ENCODE data around the gene PRM3.
A peak's percentile ranks its signal among the peaks of the same experiment; 100 is the strongest.

Gene PRM3

GRCh38 chr16:11306381-11306780, 33.0 kb upstream of the PRM3 start:
- TF ChIP-seq EGR1 (IDR thresholded peaks at IDR 0.05), result no peak
- TF ChIP-seq NFIC (IDR thresholded peaks at IDR 0.05), result no peak
- no peak for TF ChIP-seq YY1 (IDR thresholded peaks at IDR 0.05; ENCODE audit: low read depth)
- no peak for TF ChIP-seq REST (IDR thresholded peaks at IDR 0.05; ENCODE audit: low read depth)
- no peak for TF ChIP-seq CEBPB (IDR thresholded peaks at IDR 0.05)
- TF ChIP-seq, protein P1, sequence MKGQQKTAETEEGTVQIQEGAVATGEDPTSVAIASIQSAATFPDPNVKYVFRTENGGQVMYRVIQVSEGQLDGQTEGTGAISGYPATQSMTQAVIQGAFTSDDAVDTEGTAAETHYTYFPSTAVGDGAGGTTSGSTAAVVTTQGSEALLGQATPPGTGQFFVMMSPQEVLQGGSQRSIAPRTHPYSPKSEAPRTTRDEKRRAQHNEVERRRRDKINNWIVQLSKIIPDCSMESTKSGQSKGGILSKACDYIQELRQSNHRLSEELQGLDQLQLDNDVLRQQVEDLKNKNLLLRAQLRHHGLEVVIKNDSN (IDR thresholded peaks at IDR 0.05), result no peak
- TF ChIP-seq TAF1 (IDR thresholded peaks at IDR 0.05; ENCODE audit: low read depth), result no peak
- no peak for TF ChIP-seq CREB1 (IDR thresholded peaks at IDR 0.05; ENCODE audit: low read depth)
- no peak for TF ChIP-seq MAX (IDR thresholded peaks at IDR 0.05)
- TF ChIP-seq EP300 (IDR thresholded peaks at IDR 0.05; ENCODE audit: borderline replicate concordance), result no peak
- no peak for TF ChIP-seq TCF12 (IDR thresholded peaks at IDR 0.05; ENCODE audit: low read depth)
- TF ChIP-seq TEAD4 (IDR thresholded peaks at IDR 0.05), result no peak
- TF ChIP-seq FOXM1 (IDR thresholded peaks at IDR 0.05; ENCODE audit: borderline replicate concordance, low read depth), result no peak
- TF ChIP-seq ZBTB7A (IDR thresholded peaks at IDR 0.05; ENCODE audit: low read depth), result no peak
- TF ChIP-seq RAD21 (IDR thresholded peaks at IDR 0.05; ENCODE audit: low read depth), result no peak

GRCh38 chr16:11303405-11304138, 30.1 kb upstream of the PRM3 start:
- TF ChIP-seq NFIC (IDR thresholded peaks at IDR 0.05) (peak; percentile 55), ZBTB7A (IDR thresholded peaks at IDR 0.05; ENCODE audit: low read depth) (no peak)

DNA sequence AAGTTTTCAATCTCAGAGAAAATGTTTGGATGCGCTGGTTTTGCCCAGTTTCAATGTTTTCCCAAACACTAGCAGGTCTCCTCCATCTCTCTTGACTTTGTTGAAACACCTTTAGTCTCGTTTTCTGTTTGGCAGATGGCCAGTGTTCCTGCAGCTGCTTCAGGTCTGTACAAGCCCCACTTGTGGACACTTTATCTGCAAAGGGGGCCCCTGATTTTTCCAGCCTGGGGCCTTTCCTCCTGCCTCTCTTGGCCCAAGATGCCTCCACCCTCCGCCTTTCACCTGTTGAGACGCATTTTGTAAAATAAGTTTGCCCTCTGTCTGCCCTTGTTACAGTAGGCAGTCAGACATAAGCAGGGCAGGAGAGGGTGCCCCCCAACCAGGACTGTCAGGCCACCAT, 29.5 kb upstream of the PRM3 start:
- no peak for TF ChIP-seq TCF12 (IDR thresholded peaks at IDR 0.05; ENCODE audit: low read depth)
- TF ChIP-seq NFIC (IDR thresholded peaks at IDR 0.05), result no peak
- TF ChIP-seq EP300 (IDR thresholded peaks at IDR 0.05; ENCODE audit: borderline replicate concordance), result no peak
- TF ChIP-seq CEBPB (IDR thresholded peaks at IDR 0.05), result no peak
- TF ChIP-seq REST (IDR thresholded peaks at IDR 0.05; ENCODE audit: low read depth), result no peak
- TF ChIP-seq TAF1 (IDR thresholded peaks at IDR 0.05; ENCODE audit: low read depth), result no peak
- TF ChIP-seq FOXM1 (IDR thresholded peaks at IDR 0.05; ENCODE audit: borderline replicate concordance, low read depth), result no peak
- TF ChIP-seq MAX (IDR thresholded peaks at IDR 0.05), result no peak
- no peak for TF ChIP-seq CREB1 (IDR thresholded peaks at IDR 0.05; ENCODE audit: low read depth)

DNA sequence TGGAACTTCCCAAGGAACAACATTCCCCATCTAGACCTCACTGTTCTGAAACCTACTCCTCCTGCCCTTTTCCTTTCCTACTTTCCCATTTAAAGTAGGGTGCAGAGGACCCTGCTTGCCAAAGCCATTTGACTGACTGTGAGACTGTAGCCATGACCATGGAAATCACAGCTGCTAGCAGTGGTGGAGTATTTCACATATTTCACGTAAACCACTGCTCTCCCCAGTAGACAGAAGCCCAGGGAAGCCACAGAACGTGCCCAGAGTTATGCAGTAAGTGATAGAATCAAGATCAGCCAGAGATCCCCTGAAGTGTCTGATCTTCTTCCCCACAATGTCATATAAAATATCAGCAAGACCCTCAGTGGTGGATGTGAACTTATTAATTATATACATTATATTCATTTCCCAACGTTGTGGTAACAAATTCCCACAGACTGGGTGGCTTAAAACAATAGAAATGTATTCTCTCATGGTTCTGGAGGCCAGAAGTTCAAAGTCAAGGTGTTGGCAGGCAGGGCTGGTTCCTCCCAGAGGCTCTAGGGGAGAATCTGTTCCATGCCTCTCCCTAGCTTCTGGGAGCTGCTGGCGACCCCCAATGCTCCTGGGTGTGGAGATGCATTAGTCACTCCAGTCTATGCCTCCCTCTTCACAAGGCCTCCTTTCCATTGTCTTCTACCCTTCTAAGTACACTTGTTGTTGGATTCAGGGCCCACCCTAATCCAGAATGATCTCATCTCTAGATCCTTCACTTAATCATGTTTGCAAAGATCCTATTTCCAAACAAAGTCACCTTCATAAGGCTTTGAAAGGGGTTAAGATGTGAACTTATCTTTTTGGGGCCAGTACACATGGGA, 28.4 kb upstream of the PRM3 start:
- TF ChIP-seq RAD21 (IDR thresholded peaks at IDR 0.05; ENCODE audit: low read depth), result no peak
- no peak for TF ChIP-seq FOXM1 (IDR thresholded peaks at IDR 0.05; ENCODE audit: borderline replicate concordance, low read depth)
- TF ChIP-seq REST (IDR thresholded peaks at IDR 0.05; ENCODE audit: low read depth), result no peak
- no peak for TF ChIP-seq NFIC (IDR thresholded peaks at IDR 0.05)
- TF ChIP-seq EP300 (IDR thresholded peaks at IDR 0.05; ENCODE audit: borderline replicate concordance), result no peak
- no peak for TF ChIP-seq TAF1 (IDR thresholded peaks at IDR 0.05; ENCODE audit: low read depth)
- TF ChIP-seq TCF12 (IDR thresholded peaks at IDR 0.05; ENCODE audit: low read depth), result no peak
- TF ChIP-seq, protein P1 (IDR thresholded peaks at IDR 0.05), result no peak
- no peak for TF ChIP-seq CREB1 (IDR thresholded peaks at IDR 0.05; ENCODE audit: low read depth)
- TF ChIP-seq CEBPB (IDR thresholded peaks at IDR 0.05), result no peak

Measured in Ishikawa (cell line).